Hematopoietic multipotent progenitor cell treated with erythropoietin and hydrocortisone succinate and interleukin-3 and kit ligand, for 4 days (in vitro differentiated cells): Measurements from ENCODE around the gene ATXN1.

ENCODE experiments used
- DNase-seq: peaks from one replicate; pipeline ENCODE4 v3.0.0-alpha.2; 2015

The ATXN1 gene

GRCh38 chr6:16372029-16372776 lies 389.1 kb downstream of the ATXN1 start:
- no peak for DNase-seq

- DNase-seq = no peak
Measured at GRCh38 chr6:16371401-16371800, 389.9 kb downstream of the ATXN1 start.

GRCh38 chr6:16370943-16371342 lies 390.3 kb downstream of the ATXN1 start:
- no peak for DNase-seq

GRCh38 chr6:16369989-16370388 lies 391.3 kb downstream of the ATXN1 start:
- no peak for DNase-seq

- no peak for DNase-seq
Measured at GRCh38 chr6:16369140-16369745, 392.0 kb downstream of the ATXN1 start.

GRCh38 chr6:16367571-16367970 lies 393.7 kb downstream of the ATXN1 start:
- no peak for DNase-seq

- DNase-seq = no peak
Measured at GRCh38 chr6:16363749-16364148, 397.5 kb downstream of the ATXN1 start.

- no peak for DNase-seq
Measured at GRCh38 chr6:16362819-16363589, 398.3 kb downstream of the ATXN1 start.

- DNase-seq = no peak
Measured at GRCh38 chr6:16362296-16362695, 399.0 kb downstream of the ATXN1 start.

- DNase-seq = no peak
Measured at GRCh38 chr6:16361861-16362260, 399.4 kb downstream of the ATXN1 start.

GRCh38 chr6:16361121-16361520 lies 400.1 kb downstream of the ATXN1 start:
- DNase-seq = no peak

- no peak for DNase-seq
Measured at GRCh38 chr6:16360365-16360764, 400.9 kb downstream of the ATXN1 start.

- DNase-seq = no peak
Measured at GRCh38 chr6:16359563-16359962, 401.7 kb downstream of the ATXN1 start.

- no peak for DNase-seq
Measured at GRCh38 chr6:16358531-16359138, 402.6 kb downstream of the ATXN1 start.

GRCh38 chr6:16355699-16356446 lies 405.4 kb downstream of the ATXN1 start:
- no peak for DNase-seq

GRCh38 chr6:16355238-16355637 lies 406.0 kb downstream of the ATXN1 start:
- DNase-seq = no peak

- DNase-seq = no peak
Measured at GRCh38 chr6:16354692-16355091, 406.6 kb downstream of the ATXN1 start.

- no peak for DNase-seq
Measured at GRCh38 chr6:16352821-16353438, 408.3 kb downstream of the ATXN1 start.

GRCh38 chr6:16352258-16352635 lies 409.0 kb downstream of the ATXN1 start:
- no peak for DNase-seq

GRCh38 chr6:16349544-16349943 lies 411.7 kb downstream of the ATXN1 start:
- DNase-seq = no peak

GRCh38 chr6:16346831-16347230 lies 414.4 kb downstream of the ATXN1 start:
- no peak for DNase-seq
